ENCODE data around the gene ARFGEF3. TPM values are rescaled to one million over a fixed set of nuclear protein-coding genes. Genes with fewer than 3 reads are reported as not detected.
A peak's percentile ranks its signal among the peaks of the same experiment; 100 is the strongest.
"Not testable (repeated sequence)": the region's sequence is repeated elsewhere in the genome, so short reads cannot be mapped to it uniquely, and the experiment has no call there.

The ARFGEF3 gene
- total RNA-seq, 1 donor from 2014 or later: 1.1 TPM

GRCh38 chr6:138310294-138310693 lies 148.6 kb downstream of the ARFGEF3 start:
- no peak for DNase-seq

- DNase-seq: no peak
These were observed 149.1 kb downstream of the ARFGEF3 start for GRCh38 chr6:138310821-138311220.

GRCh38 chr6:138311268-138311667 lies 149.5 kb downstream of the ARFGEF3 start:
- DNase-seq: no peak

- DNase-seq: no peak
These were observed 157.1 kb downstream of the ARFGEF3 start for GRCh38 chr6:138318741-138319375.

- DNase-seq: no peak
These were observed 160.2 kb downstream of the ARFGEF3 start for GRCh38 chr6:138321934-138322333.

- DNase-seq: no peak
These were observed 162.1 kb downstream of the ARFGEF3 start for GRCh38 chr6:138323821-138324220.

- no peak for DNase-seq
These were observed 166.5 kb downstream of the ARFGEF3 start for GRCh38 chr6:138328210-138328609.

- no peak for DNase-seq
These were observed 169.0 kb downstream of the ARFGEF3 start for GRCh38 chr6:138330763-138331162.

- DNase-seq: no peak
These were observed 169.7 kb downstream of the ARFGEF3 start for GRCh38 chr6:138331444-138331843.

GRCh38 chr6:138331984-138332383 lies 170.2 kb downstream of the ARFGEF3 start:
- no peak for DNase-seq

GRCh38 chr6:138334000-138334399 lies 172.3 kb downstream of the ARFGEF3 start:
- DNase-seq: no peak

GRCh38 chr6:138334963-138335362 lies 173.2 kb downstream of the ARFGEF3 start:
- DNase-seq: no peak

GRCh38 chr6:138336221-138336620 lies 174.5 kb downstream of the ARFGEF3 start:
- DNase-seq: no peak

GRCh38 chr6:138337076-138337475 lies 175.3 kb downstream of the ARFGEF3 start:
- DNase-seq: no peak

GRCh38 chr6:138339024-138339423 lies 177.3 kb downstream of the ARFGEF3 start:
- no peak for DNase-seq

GRCh38 chr6:138341176-138341575 lies 179.4 kb downstream of the ARFGEF3 start:
- no peak for DNase-seq

GRCh38 chr6:138343112-138343511 lies 181.4 kb downstream of the ARFGEF3 start:
- no peak for DNase-seq

GRCh38 chr6:138345565-138346285 lies 184.0 kb downstream of the ARFGEF3 start:
- DNase-seq: no peak

GRCh38 chr6:138346302-138347195 lies 184.8 kb downstream of the ARFGEF3 start:
- peak; percentile 2 for DNase-seq

GRCh38 chr6:138347864-138348263 lies 186.1 kb downstream of the ARFGEF3 start:
- no peak for DNase-seq

GRCh38 chr6:138349891-138350290 lies 188.2 kb downstream of the ARFGEF3 start:
- DNase-seq: no peak

GRCh38 chr6:138357928-138358327 lies 196.2 kb downstream of the ARFGEF3 start:
- DNase-seq: no peak

GRCh38 chr6:138368684-138369083 lies 206.9 kb downstream of the ARFGEF3 start:
- DNase-seq: not testable (repeated sequence)

Data from skin of body (tissue), 2 donors.